ENCODE data around the gene NRXN3. TPM values are rescaled to one million over a fixed set of nuclear protein-coding genes. Genes with fewer than 3 reads are reported as not detected.

NRXN3 gene
- total RNA-seq, 1 experiment from 2014 or later = not detected

GRCh38 chr14:78982551-78982950, 812.4 kb downstream of the NRXN3 start:
- no peaks in the 10 kb centered on the region for H3K79me2 ChIP-seq (ENCODE audit: insufficient read depth, low read length)
- H3K9ac ChIP-seq (ENCODE audit: low read length) = no peak overlapping the region
- no peaks in the 10 kb centered on the region for H4K20me1 ChIP-seq (ENCODE audit: insufficient read depth)
- peaks cover 0 to 4% of the 10 kb centered on the region in 2 experiments; a peak in 2 of 4 replicates for H3K9me3 ChIP-seq (ENCODE audit: control insufficient read depth in 1 of 2, insufficient read depth in 1 of 2, low read depth in 1 of 2, low read length in 2 of 2)
- RAD21 ChIA-PET (ENCODE audit: low non-redundant PET in 1 of 2, low total read pairs in 2 of 2, uncharacterized antibody in 2 of 2, unreplicated experiment in 2 of 2) = no interaction called here
- ATAC-seq = no peak
- no TSS peak for BruUV-seq (replicated peaks)
- no peak overlapping the region for H3K4me3 ChIP-seq (replicated peaks in 1 of 2; ENCODE audit: low read depth in 1 of 2, low read length in 2 of 2)
- POLR2A ChIA-PET = no interaction called here
- H3K9me2 ChIP-seq (ENCODE audit: insufficient read depth) = no peaks in the 10 kb centered on the region
- no peaks in the 10 kb centered on the region for H3K36me3 ChIP-seq (ENCODE audit: control insufficient read depth in 1 of 2, insufficient read depth in 2 of 2, low read length in 2 of 2)
- TF ChIP-seq EGR1 (IDR thresholded peaks at IDR 0.05; ENCODE audit: low read depth) (no peak), EZH2 (IDR thresholded peaks at IDR 0.05) (no peak), RAD21 (IDR thresholded peaks at IDR 0.05; ENCODE audit: low read depth) (no peak), ZNF274 (IDR thresholded peaks at IDR 0.05; ENCODE audit: low read depth, low read length) (no peak), SIN3A (IDR thresholded peaks at IDR 0.05; ENCODE audit: low read depth) (no peak), EZH2phosphoT487 (IDR thresholded peaks at IDR 0.05; ENCODE audit: borderline replicate concordance) (no peak), CBX3 (IDR thresholded peaks at IDR 0.05; ENCODE audit: low read depth) (no peak), ZBTB33 (IDR thresholded peaks at IDR 0.05; ENCODE audit: extremely low read depth, insufficient replicate concordance, low read length) (no peak), POLR2A (IDR thresholded peaks at IDR 0.05; ENCODE audit: borderline replicate concordance, extremely low read depth, insufficient read depth, insufficient read length) (no peak), POLR2AphosphoS5 (IDR thresholded peaks at IDR 0.05; ENCODE audit: low read depth, low read length) (no peak), TCF7L2 (IDR thresholded peaks at IDR 0.05; ENCODE audit: borderline replicate concordance, extremely low read depth, insufficient read depth, insufficient read length) (no peak)
- TF ChIP-seq, protein P1, sequence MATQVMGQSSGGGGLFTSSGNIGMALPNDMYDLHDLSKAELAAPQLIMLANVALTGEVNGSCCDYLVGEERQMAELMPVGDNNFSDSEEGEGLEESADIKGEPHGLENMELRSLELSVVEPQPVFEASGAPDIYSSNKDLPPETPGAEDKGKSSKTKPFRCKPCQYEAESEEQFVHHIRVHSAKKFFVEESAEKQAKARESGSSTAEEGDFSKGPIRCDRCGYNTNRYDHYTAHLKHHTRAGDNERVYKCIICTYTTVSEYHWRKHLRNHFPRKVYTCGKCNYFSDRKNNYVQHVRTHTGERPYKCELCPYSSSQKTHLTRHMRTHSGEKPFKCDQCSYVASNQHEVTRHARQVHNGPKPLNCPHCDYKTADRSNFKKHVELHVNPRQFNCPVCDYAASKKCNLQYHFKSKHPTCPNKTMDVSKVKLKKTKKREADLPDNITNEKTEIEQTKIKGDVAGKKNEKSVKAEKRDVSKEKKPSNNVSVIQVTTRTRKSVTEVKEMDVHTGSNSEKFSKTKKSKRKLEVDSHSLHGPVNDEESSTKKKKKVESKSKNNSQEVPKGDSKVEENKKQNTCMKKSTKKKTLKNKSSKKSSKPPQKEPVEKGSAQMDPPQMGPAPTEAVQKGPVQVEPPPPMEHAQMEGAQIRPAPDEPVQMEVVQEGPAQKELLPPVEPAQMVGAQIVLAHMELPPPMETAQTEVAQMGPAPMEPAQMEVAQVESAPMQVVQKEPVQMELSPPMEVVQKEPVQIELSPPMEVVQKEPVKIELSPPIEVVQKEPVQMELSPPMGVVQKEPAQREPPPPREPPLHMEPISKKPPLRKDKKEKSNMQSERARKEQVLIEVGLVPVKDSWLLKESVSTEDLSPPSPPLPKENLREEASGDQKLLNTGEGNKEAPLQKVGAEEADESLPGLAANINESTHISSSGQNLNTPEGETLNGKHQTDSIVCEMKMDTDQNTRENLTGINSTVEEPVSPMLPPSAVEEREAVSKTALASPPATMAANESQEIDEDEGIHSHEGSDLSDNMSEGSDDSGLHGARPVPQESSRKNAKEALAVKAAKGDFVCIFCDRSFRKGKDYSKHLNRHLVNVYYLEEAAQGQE (IDR thresholded peaks at IDR 0.05; ENCODE audit: low read depth) = no peak
- intact Hi-C loops (cut with micrococcal nuclease) = no loop called here
- CTCF ChIA-PET = no interaction called here
- H3K4me2 ChIP-seq (ENCODE audit: low read length) = no peak overlapping the region
- no peaks in the 10 kb centered on the region for H3K4me1 ChIP-seq (ENCODE audit: control insufficient read depth in 1 of 2, insufficient read depth in 2 of 2, low read length in 2 of 2)
- H3K27me3 ChIP-seq (ENCODE audit: insufficient read depth, low read length) = no peaks in the 10 kb centered on the region
- DNase-seq (ENCODE audit: low read depth, low spot score) = no peak
- no peak overlapping the region for H3K27ac ChIP-seq (ENCODE audit: low read depth, low read length)
- H2AFZ ChIP-seq (ENCODE audit: low read depth, low read length, poor library complexity, severe bottlenecking) = no peak overlapping the region

All from HCT116 (cell line).